ENCODE results near the gene PDZK1IP1.
A peak's percentile ranks its signal among the peaks of the same experiment; 100 is the strongest.
"Not testable (repeated sequence)": the region's sequence is repeated elsewhere in the genome, so short reads cannot be mapped to it uniquely, and the experiment has no call there.

The PDZK1IP1 gene

DNA sequence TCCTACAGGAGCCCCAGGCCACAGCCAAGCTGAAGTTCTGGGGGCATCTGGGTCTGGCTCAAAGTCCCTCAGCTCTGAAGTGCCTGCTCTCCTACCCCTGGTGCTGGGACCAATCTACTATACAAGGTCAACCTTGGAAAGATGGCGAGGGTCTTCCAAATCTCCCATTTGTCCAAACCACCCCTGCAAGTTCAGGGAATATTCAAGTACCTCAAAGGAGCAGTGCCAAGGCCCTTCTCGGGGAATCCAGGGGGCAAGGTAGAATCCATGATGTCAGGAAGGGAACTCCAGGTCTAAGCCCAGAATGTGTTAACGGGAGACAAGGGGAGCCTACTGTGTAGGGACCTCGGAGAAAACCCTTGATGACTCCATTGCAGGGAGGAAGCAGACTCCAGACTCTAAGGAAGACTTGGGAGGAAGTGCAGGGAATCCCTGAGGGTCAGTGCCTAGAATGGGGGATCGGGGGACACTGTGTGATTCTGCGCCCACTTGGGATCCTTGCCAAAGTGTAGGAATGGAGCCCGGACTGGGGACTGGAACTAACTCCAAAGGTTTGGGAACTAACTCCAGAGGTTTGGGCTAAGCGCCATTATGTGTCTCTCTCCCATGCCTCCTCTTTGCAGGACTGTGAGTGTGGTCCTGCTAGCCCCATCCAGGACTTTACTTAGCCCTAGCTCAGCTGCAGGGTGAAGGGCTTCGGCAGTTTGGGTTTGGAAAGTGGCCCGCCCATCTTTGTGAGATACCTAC lies 33.5 kb upstream of the PDZK1IP1 start:
- DNase-seq = no peak

GRCh38 chr1:47222476-47222875 lies 32.6 kb upstream of the PDZK1IP1 start:
- DNase-seq = no peak

DNA sequence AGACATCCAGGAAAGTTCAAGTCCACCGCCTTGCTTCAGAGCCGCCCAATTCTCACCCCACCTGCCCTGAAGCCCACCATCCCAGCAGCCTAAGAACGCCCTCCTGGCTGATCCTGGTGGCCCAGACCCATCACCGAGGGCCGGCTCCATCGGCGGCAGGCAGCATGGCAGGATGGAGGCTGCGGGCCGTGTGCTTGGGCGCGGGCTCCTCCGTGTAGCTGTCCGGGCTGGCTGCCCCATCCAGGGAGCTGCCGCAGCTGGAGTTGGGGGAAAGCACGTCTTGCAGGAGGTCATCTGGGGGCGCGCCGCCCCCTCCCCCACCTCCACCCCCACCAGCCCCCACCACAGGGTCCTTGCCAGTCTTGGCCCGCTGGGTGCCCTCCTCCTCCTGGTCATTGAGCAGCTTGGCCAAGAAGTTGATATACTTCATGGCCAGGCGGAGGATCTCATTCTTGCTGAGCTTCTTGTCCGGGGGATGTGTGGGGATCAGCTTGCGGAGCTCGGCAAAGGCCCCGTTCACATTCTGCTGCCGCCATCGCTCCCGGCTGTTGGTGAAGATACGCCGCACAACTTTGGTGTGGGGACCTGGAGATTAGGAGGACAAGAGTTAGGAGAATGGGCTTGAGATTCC lies 29.9 kb upstream of the PDZK1IP1 start:
- DNase-seq = no peak

DNA sequence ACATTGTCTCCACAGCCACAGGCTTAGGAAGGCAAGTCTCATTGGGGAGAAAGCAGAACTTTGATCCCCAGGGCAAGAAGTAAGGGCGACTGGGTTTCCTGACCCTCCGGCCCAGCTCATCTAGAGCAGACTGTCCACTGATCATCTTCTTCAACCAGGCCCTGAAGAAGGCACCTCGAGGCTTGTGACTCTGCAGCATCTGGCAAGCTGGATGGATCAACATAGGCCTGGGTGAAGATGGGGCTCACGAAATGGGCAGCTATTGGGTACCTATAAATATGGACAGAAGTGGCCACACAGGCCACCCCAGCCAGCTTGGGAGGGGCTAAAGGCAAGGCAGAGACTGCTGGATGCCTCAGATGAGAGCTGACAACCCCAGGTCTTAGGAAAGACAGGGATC lies 29.2 kb upstream of the PDZK1IP1 start:
- DNase-seq = no peak

- no peak for DNase-seq
Measured at GRCh38 chr1:47216278-47217059, 26.6 kb upstream of the PDZK1IP1 start.

DNA sequence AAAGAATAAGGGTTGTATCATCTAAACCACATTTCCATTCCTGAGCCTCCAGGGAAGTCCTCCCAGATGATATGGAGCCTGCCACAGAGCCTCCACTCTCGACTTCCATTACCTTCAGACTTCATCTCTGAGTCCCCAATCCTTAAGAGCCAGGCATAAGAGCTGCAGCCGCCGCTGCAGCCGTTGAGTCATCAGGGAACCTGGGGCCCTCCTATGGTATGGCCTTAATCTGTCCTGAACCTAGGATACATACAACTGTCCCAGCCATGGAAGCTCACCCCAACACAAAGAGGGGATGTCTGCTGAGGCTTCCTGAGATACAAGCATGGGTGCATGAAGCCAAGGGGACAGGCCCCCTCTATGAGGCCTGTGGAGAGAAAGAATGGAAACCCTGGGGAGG lies 25.9 kb upstream of the PDZK1IP1 start:
- DNase-seq = no peak

DNA sequence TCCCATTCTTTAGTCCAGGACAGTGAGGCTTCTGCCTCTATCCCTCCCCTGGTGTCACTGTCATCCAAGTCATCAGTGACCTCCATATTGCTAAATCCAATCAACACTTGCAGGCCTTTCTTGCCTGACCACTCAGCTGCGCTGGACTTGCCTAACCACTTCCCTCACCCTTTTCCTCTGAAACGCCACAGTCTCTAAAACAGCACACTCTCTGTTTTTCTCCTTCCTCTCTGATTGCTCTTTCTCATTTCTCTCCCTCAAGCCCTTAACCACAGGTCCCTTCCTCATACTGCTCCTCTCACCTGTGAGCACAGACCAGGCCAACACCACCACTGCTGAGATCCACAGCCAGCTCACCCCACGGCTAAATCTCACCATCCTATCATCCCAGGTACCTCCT lies 24.7 kb upstream of the PDZK1IP1 start:
- DNase-seq = no peak

GRCh38 chr1:47213230-47213963 lies 23.6 kb upstream of the PDZK1IP1 start:
- DNase-seq = no peak

DNA sequence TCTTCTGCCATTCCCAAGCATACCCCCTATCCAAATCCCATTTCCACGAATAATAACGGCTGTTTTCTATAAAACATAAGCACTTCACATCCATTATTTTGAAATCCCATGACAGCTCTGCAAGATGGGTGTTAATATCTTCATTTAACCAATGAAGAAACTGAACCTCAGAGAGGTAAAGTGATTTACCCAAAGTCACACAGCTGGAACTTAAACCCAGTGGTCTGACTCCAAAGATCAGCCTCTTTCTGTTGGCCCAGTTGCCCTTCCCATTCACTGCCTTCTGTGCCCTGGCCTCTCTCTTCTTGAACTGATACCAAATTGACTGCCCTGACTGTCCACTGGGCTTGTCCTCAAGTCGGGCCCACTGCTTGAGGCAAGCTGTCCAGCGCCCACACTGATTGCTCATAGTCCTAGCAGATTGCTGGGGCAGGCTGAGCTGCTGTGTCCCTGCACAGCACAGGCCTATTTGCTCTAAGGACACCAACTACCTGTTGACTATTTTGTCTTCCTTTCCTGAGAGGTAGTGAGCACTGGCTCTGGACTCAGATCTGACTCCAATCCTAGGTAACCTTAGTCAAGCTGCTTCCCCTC lies 22.9 kb upstream of the PDZK1IP1 start:
- no peak for DNase-seq

GRCh38 chr1:47211796-47212269 lies 22.0 kb upstream of the PDZK1IP1 start:
- no peak for DNase-seq

- no peak for DNase-seq
Measured at GRCh38 chr1:47210666-47211065, 20.8 kb upstream of the PDZK1IP1 start.

DNA sequence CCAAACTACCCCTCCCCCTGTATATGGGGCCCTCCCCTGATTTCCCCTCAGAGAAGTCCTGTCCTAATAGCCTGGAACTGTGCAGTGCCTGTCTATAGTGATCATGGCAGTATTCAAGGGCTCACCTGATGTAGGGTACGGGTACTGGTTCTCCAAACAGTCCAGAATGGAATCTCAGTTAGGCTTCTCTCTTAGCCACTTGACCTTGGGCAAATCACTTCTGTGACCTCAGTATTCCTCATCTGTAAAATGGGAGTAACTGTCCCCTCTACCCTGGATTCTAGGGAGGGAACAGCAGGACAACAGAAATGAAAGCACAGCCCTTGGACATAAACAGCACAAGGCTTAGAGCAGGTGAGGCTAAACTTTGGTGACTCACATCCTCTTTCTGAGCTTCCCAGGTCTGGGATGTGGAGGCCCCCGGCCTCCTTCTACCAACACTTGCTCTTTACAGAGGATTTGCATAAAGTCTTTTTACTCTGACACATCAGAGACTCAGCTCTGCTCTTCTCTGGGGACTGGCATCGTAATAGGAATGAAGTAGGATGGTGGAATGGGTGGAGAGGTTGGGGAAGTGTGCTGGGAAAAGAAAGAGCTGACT lies 20.0 kb upstream of the PDZK1IP1 start:
- DNase-seq = no peak

GRCh38 chr1:47209091-47209490 lies 19.3 kb upstream of the PDZK1IP1 start:
- no peak for DNase-seq

GRCh38 chr1:47208374-47208850 lies 18.6 kb upstream of the PDZK1IP1 start:
- no peak for DNase-seq

- DNase-seq = peak; percentile 16
Measured at GRCh38 chr1:47207803-47208373, 18.1 kb upstream of the PDZK1IP1 start.

DNA sequence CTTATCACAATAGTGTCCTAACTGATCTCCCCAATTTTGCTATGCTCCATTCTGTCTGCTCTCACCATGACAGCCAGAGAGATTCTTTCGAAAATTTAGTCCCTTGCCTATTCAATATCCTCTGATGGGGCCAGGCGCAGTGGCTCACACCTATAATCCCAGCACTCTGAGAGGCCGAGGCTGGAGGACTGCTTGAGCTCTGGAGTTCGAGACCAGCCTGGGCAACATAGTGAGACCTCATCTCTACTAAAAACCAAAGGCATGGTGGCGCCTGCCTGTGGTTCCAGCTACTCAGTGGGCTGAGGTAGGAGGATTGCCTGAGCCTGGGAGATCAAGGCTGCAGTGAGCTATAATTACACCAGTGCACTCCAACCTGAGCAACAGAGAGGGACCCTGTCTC lies 16.1 kb upstream of the PDZK1IP1 start:
- no peak for DNase-seq

- DNase-seq = not testable (repeated sequence)
Measured at GRCh38 chr1:47203504-47203903, 13.7 kb upstream of the PDZK1IP1 start.

GRCh38 chr1:47201179-47201578 lies 11.3 kb upstream of the PDZK1IP1 start:
- DNase-seq = no peak

DNA sequence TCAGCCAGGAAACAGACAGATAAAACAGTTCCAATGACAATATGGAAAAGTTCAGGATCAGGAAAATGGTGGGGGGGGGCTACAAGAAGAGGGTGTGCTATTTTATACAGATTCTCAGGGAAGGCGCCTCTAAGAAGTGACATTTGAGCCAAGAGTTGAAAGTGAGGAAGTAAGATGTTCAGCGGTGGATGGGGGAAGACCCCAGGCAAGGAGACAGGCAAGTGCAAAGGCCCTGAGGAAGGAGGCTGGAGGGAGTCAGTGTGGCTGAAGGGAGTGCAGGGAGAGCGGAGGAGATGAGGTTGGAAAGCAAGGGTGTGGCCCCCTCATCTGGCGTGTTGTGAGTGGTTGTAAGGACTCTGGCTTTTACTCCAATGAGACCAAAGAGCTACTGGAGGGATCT lies 8.4 kb upstream of the PDZK1IP1 start:
- no peak for DNase-seq

DNA sequence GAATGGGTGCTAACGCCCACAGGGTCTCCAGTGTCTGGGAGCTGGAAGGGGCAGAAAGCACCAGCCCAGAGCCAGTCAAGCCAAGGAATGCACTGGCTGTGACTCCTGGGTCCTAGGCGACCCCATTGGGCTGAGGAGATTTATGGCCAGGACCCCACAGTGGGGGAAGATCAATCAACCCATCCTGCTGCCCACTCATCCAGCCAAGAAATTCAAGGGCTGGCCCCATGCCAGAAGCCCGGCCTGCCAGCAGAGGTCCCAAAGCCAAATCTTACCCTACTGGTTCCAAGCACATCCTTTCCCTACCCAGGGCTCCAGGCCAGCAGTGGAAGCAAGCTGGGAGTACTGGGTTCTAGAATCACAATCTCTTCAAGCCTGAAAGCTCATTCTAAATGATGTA lies 6.8 kb upstream of the PDZK1IP1 start:
- no peak for DNase-seq

- not testable (repeated sequence) for DNase-seq
Measured at GRCh38 chr1:47195981-47196380, 6.1 kb upstream of the PDZK1IP1 start.

- DNase-seq = no peak
Measured at GRCh38 chr1:47194311-47194710, 4.5 kb upstream of the PDZK1IP1 start.
